Activated CD4-positive, alpha-beta T cell treated with anti-CD3 and anti-CD28 coated beads, Interleukin-10, Interleukin-2, amounts not matched to agents 100 ng/mL and 50 ng/mL, durations not matched to agents 16 hours and 8 hours (primary cell): Measurements from ENCODE around the gene MARCHF6.
"Not testable (repeated sequence)": the region's sequence is repeated elsewhere in the genome, so short reads cannot be mapped to it uniquely, and the experiment has no call there.

Source experiments
- DNase-seq: peaks from one replicate; pipeline ENCODE4 v3.0.0-alpha.2; 2020

MARCHF6 gene

GRCh38 chr5:10377081-10377480 lies 23.6 kb downstream of the MARCHF6 start:
- DNase-seq: no peak

GRCh38 chr5:10381803-10382202 lies 28.3 kb downstream of the MARCHF6 start:
- DNase-seq: no peak

- no peak for DNase-seq
Observed at GRCh38 chr5:10384483-10384882, 31.0 kb downstream of the MARCHF6 start.

- DNase-seq: no peak
Observed at GRCh38 chr5:10387690-10388089, 34.2 kb downstream of the MARCHF6 start.

- DNase-seq: no peak
Observed at GRCh38 chr5:10391130-10391529, 37.6 kb downstream of the MARCHF6 start.

GRCh38 chr5:10392567-10393328 lies 39.3 kb downstream of the MARCHF6 start:
- not testable (repeated sequence) for DNase-seq

- no peak for DNase-seq
Observed at GRCh38 chr5:10393491-10393890, 40.0 kb downstream of the MARCHF6 start.

GRCh38 chr5:10396552-10396951 lies 43.1 kb downstream of the MARCHF6 start:
- DNase-seq: no peak

- DNase-seq: no peak
Observed at GRCh38 chr5:10399839-10400238, 46.3 kb downstream of the MARCHF6 start.

- DNase-seq: no peak
Observed at GRCh38 chr5:10400411-10400810, 46.9 kb downstream of the MARCHF6 start.

GRCh38 chr5:10400831-10401230 lies 47.3 kb downstream of the MARCHF6 start:
- no peak for DNase-seq

GRCh38 chr5:10401498-10401897 lies 48.0 kb downstream of the MARCHF6 start:
- DNase-seq: peak; percentile 21
